HepG2 (cell line): ENCODE measurements around the gene TIAM1. TPM values are rescaled to one million over a fixed set of nuclear protein-coding genes. Genes with fewer than 3 reads are reported as not detected.

Experiments used
- ATAC-seq: fragments of 200-7000 bp; cut with Tn5 transposase; 3 replicates; pipeline ENCODE4 v1.9.1; 2020; ENCODE audit warnings: mild to moderate bottlenecking, moderate library complexity
- BruUV-seq: library from RNA; stranded (reverse); fragments of 400-500 nt; replicated peaks from 2 replicates; lab custom pipeline; 2021; lab: Mats Ljungman, UMichigan
- CTCF ChIA-PET: fragments of 300-600 bp; formaldehyde crosslinking; extraction: SDS; loops from one replicate; lab custom pipeline; 2021; ENCODE audit warnings: low total read pairs, inconsistent platforms, low intra/inter-chr PET ratio; lab: Yijun Ruan, JAX
- POLR2A ChIA-PET: fragments of 350-600 bp; sonication (Branson Sonifier 250); formaldehyde crosslinking; loops from one replicate; lab custom pipeline; 2020; ENCODE audit warnings: antibody characterized with exemption, inconsistent platforms; lab: Yijun Ruan, JAX
- DNase-seq: peaks from one replicate; pipeline ENCODE4 v3.0.0-alpha.2; 2015; ENCODE audit warnings: low spot score
- FAIRE-seq: peaks from 3 replicates; lab custom pipeline; 2011; peaks lifted over from hg19 to GRCh38; lab: Jason Lieb, UNC
- H2AFZ ChIP-seq: one replicate; pipeline ENCODE4 v1.6.1; 2011; ENCODE audit warnings: low read length, inconsistent platforms
- H3K27ac ChIP-seq: fragments of 300-600 bp; 3 replicates; pipeline ENCODE4 v1.8.0; 2011; ENCODE audit warnings: mixed run types, mild to moderate bottlenecking, mixed read lengths, low read length, inconsistent platforms; ENCODE audit not compliant: insufficient read depth; ENCODE audit errors: extremely low read length
- H3K27me3 ChIP-seq, 2 experiments: fragments of 200-600 bp in 1 of 2; 2 replicates in 1 of 2; 3 replicates in 1 of 2; pipeline versions ENCODE4 v1.6.0 to v1.8.0; 2011; ENCODE audit warnings: low read length in 2 of 2, mild to moderate bottlenecking in 2 of 2, moderate library complexity in 2 of 2, inconsistent platforms in 1 of 2; ENCODE audit not compliant: insufficient read depth in 2 of 2, control insufficient read depth in 1 of 2
- H3K36me3 ChIP-seq, 2 experiments: fragments of 200-600 bp in 1 of 2; replicated peaks in 1 of 2; 2 replicates in 1 of 2; 3 replicates in 1 of 2; pipeline versions ENCODE4 v1.5.1 to v1.8.0; 2011; ENCODE audit warnings: low read length in 2 of 2, inconsistent platforms in 1 of 2; ENCODE audit not compliant: insufficient read depth in 2 of 2, control insufficient read depth in 1 of 2
- H3K4me1 ChIP-seq: 2 replicates; pipeline ENCODE4 v1.5.1; 2012; ENCODE audit warnings: low read length, inconsistent platforms; ENCODE audit not compliant: insufficient read depth
- H3K4me2 ChIP-seq: 2 replicates; pipeline ENCODE4 v1.6.0; 2011; ENCODE audit warnings: low read depth, low read length, inconsistent platforms
- H3K4me3 ChIP-seq, 3 experiments: fragments of 200-600 bp in 1 of 3; sonication (generic), shearing (Covaris generic) in 1 of 3; replicated peaks in 1 of 3; 2 replicates each; pipeline ENCODE4 v1.5.1; 2011 to 2016; ENCODE audit warnings: low read length in 3 of 3, inconsistent platforms in 2 of 3, low read depth in 2 of 3, mild to moderate bottlenecking in 2 of 3, control low read depth in 1 of 3, mixed read lengths in 1 of 3; ENCODE audit not compliant: insufficient read depth in 1 of 3
- H3K79me2 ChIP-seq: one replicate; pipeline ENCODE4 v1.6.1; 2011; ENCODE audit warnings: low read length, inconsistent platforms; ENCODE audit not compliant: insufficient read depth
- H3K9ac ChIP-seq: 2 replicates; pipeline ENCODE4 v1.6.0; 2011; ENCODE audit warnings: mild to moderate bottlenecking, low read depth, low read length, inconsistent platforms; ENCODE audit not compliant: insufficient read depth
- H3K9me3 ChIP-seq: 2 replicates; pipeline ENCODE4 v1.5.1; 2012; ENCODE audit warnings: mild to moderate bottlenecking, low read length
- H4K20me1 ChIP-seq: 2 replicates; pipeline ENCODE4 v1.6.0; 2011; ENCODE audit warnings: inconsistent platforms, mild to moderate bottlenecking, low read length, moderate library complexity; ENCODE audit not compliant: insufficient read depth
- HOXA3 ChIP-seq: sonication (generic); formaldehyde crosslinking; IDR thresholded peaks from 2 replicates; pipeline ENCODE4 v1.5.0; 2020; ENCODE audit warnings: missing genetic modification reagents
- RXRA ChIP-seq: sonication (generic); formaldehyde crosslinking; IDR thresholded peaks from 2 replicates; pipeline ENCODE4 v1.5.1; 2020; ENCODE audit warnings: missing genetic modification reagents
- SNAPC2 ChIP-seq: sonication (generic); formaldehyde crosslinking; IDR thresholded peaks from 2 replicates; pipeline ENCODE4 v1.8.1; 2022; ENCODE audit warnings: mild to moderate bottlenecking, missing genetic modification reagents
- ZNF136 ChIP-seq: sonication (generic); formaldehyde crosslinking; IDR thresholded peaks from 2 replicates; pipeline ENCODE4 v1.8.1; 2022; ENCODE audit warnings: low read depth, mild to moderate bottlenecking, moderate library complexity, missing genetic modification reagents
- WGBS: methylation state at CpG from one replicate; pipeline ENCODE4 v1.1.6; 2017; ENCODE audit warnings: low lambda C conversion rate; 5-methylcytosine and 5-hydroxymethylcytosine counted together
- in situ Hi-C: cut with HindIII; loops from 2 replicates; pipeline ENCODE4 v1.10.0; 2017; ENCODE audit warnings: low pct_unique_long_range_greater_than_20kb; ENCODE audit not compliant: extremely low pct_ligation_motif_present
- intact Hi-C: fragments of 100-400 bp; cut with micrococcal nuclease; formaldehyde crosslinking; loops from one replicate; pipeline ENCODE4 v1.10.0; 2022; ENCODE audit not compliant: unreplicated experiment
- polyA plus RNA-seq, 8 experiments: library from polyadenylated mRNA; depleted of rRNA in 3 of 8; stranded (reverse) in 7 of 8; unstranded in 1 of 8; fragments of >200 nt; fragmentation: Illumina TruSeq in 4 of 8; extraction: Trizol in 4 of 8; gene quantifications; 2 replicates each; pipeline versions ENCODE4 v1.2.1 to v1.2.3, GENCODE V29; 2011 to 2016; ENCODE audit warnings: low read depth in 4 of 8, missing spikeins in 1 of 8, mixed read lengths in 1 of 8; ENCODE audit not compliant: insufficient read depth in 1 of 8
- total RNA-seq, 5 experiments: library from RNA; depleted of rRNA; stranded (reverse); fragments of >200 nt; fragmentation: Illumina TruSeq; extraction: Trizol; gene quantifications; 2 replicates each; pipeline ENCODE4 v1.2.3, GENCODE V29; 2016; ENCODE audit warnings: low read depth in 1 of 5
- TF ChIP-seq, protein P1 (sequence below), 2 experiments: sonication (generic) in 1 of 2; formaldehyde crosslinking in 1 of 2; IDR thresholded peaks; 2 replicates each; pipeline versions ENCODE4 v1.4.0 to v1.6.1; 2018 to 2020; ENCODE audit warnings: missing genetic modification reagents in 2 of 2, borderline replicate concordance in 1 of 2, low read depth in 1 of 2, mild to moderate bottlenecking in 1 of 2, missing biosample characterization in 1 of 2
- TF ChIP-seq, protein P2 (sequence below): sonication (generic); formaldehyde crosslinking; IDR thresholded peaks from 2 replicates; pipeline ENCODE4 v1.5.1; 2020; ENCODE audit warnings: mild to moderate bottlenecking, missing genetic modification reagents, borderline replicate concordance
- TF ChIP-seq, protein P3 (sequence below): sonication (generic); formaldehyde crosslinking; IDR thresholded peaks from 2 replicates; pipeline ENCODE4 v1.4.0; 2020; ENCODE audit warnings: low read depth, mild to moderate bottlenecking, missing genetic modification reagents
- TF ChIP-seq, protein P4 (sequence below): IDR thresholded peaks from 2 replicates; pipeline ENCODE4 v1.6.1; 2016; ENCODE audit warnings: missing genetic modification reagents, missing compliant biosample characterization

TIAM1 gene
- total and polyA plus RNA-seq, 2 of the 13 experiments (the other 11 are each of a cell fraction or from before 2014, with no cell fraction given) = 0.13 to 0.24 TPM

DNA sequence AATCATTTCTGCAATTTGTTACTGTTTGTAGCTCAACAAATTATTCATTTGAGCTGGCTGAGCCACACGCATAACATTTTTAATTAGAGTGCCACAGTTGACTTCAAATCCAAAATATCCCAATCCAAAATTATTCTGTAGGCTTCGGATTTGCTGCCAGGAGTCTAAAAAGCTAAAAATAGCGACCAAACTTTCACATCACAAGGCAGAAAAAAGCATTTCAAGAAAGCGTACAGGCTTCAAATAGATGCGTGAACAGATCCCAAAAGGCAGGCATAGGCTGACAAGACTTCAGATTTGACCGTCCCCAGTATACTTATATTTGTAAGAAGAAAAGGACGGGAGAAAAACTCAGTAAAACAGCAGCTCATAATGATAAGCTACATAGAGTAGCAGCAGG, 24.3 kb upstream of the TIAM1 start (continued):
- TF ChIP-seq, protein P1, sequence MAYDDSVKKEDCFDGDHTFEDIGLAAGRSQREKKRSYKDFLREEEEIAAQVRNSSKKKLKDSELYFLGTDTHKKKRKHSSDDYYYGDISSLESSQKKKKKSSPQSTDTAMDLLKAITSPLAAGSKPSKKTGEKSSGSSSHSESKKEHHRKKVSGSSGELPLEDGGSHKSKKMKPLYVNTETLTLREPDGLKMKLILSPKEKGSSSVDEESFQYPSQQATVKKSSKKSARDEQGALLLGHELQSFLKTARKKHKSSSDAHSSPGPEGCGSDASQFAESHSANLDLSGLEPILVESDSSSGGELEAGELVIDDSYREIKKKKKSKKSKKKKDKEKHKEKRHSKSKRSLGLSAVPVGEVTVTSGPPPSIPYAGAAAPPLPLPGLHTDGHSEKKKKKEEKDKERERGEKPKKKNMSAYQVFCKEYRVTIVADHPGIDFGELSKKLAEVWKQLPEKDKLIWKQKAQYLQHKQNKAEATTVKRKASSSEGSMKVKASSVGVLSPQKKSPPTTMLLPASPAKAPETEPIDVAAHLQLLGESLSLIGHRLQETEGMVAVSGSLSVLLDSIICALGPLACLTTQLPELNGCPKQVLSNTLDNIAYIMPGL (CRISPR knock-in tag; IDR thresholded peaks at IDR 0.05; ENCODE audit: borderline replicate concordance in 1 of 2, low read depth in 1 of 2) = no peak

DNA sequence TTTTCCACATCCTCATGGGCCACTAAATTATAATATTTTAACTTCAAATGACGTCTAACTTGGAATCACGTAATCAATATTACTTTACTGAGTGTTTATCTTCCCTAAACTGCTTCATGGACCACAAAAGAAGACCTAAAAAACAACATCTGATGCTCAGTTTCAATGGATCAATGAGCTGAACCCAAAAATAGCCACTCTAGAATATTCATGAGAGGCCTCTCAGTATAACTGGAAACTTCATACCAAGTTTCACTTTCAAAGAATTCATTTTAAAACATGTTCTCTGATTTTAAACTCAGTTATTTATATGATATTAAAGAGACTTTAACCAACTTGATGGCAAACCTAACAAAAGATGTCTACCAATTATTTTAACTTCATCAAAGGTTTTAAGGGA, 23.7 kb upstream of the TIAM1 start:
- H2AFZ ChIP-seq = no peak overlapping the region
- BruUV-seq = no TSS peak
- no peaks in the 10 kb centered on the region for H3K79me2 ChIP-seq
- FAIRE-seq (no peak), DNase-seq (no peak), ATAC-seq (no peak)
- H3K4me3 ChIP-seq = no peak overlapping the region
- H3K4me2 ChIP-seq = no peak overlapping the region
- WGBS = 27% methylated on average over 2 of the region's 2 CpGs
- POLR2A ChIA-PET = no interaction called here
- H3K9me3 ChIP-seq = no peaks in the 10 kb centered on the region
- H3K27me3 ChIP-seq = no peaks in the 10 kb centered on the region
- in situ Hi-C loops = no loop called here
- H4K20me1 ChIP-seq = no peaks in the 10 kb centered on the region
- intact Hi-C loops = no loop called here
- no peak overlapping the region for H3K27ac ChIP-seq
- no peaks in the 10 kb centered on the region for H3K4me1 ChIP-seq
- no peak for TF ChIP-seq HOXA3 (CRISPR knock-in tag)
- TF ChIP-seq, protein P2, sequence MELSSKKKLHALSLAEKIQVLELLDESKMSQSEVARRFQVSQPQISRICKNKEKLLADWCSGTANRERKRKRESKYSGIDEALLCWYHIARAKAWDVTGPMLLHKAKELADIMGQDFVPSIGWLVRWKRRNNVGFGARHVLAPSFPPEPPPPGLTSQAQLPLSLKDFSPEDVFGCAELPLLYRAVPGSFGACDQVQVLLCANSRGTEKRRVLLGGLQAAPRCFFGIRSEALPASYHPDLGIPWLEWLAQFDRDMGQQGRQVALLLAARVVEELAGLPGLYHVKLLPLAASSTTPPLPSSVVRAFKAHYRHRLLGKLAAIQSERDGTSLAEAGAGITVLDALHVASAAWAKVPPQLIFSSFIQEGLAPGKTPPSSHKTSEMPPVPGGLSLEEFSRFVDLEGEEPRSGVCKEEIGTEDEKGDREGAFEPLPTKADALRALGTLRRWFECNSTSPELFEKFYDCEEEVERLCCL (CRISPR knock-in tag) = no peak
- TF ChIP-seq, protein P3, sequence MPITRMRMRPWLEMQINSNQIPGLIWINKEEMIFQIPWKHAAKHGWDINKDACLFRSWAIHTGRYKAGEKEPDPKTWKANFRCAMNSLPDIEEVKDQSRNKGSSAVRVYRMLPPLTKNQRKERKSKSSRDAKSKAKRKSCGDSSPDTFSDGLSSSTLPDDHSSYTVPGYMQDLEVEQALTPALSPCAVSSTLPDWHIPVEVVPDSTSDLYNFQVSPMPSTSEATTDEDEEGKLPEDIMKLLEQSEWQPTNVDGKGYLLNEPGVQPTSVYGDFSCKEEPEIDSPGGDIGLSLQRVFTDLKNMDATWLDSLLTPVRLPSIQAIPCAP = no peak
- TF ChIP-seq, protein P4, sequence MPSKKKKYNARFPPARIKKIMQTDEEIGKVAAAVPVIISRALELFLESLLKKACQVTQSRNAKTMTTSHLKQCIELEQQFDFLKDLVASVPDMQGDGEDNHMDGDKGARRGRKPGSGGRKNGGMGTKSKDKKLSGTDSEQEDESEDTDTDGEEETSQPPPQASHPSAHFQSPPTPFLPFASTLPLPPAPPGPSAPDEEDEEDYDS = no peak
- no peak for TF ChIP-seq ZNF136 (CRISPR knock-in tag)
- no peak for TF ChIP-seq RXRA (CRISPR knock-in tag)
- TF ChIP-seq SNAPC2 (CRISPR knock-in tag) = no peak
- CTCF ChIA-PET = no interaction called here
- no peaks in the 10 kb centered on the region for H3K36me3 ChIP-seq
- H3K9ac ChIP-seq = no peak overlapping the region
